H9 (cell line): Measurements from ENCODE around the gene PRDM1. TPM values are rescaled to one million over a fixed set of nuclear protein-coding genes. Genes with fewer than 3 reads are reported as not detected.

Source experiments
- DNase-seq: peaks from one replicate; pipeline ENCODE4 v3.0.0-alpha.2; 2017
- H2AFZ ChIP-seq: one replicate; pipeline ENCODE4 v1.6.1; 2013; ENCODE audit warnings: mild to moderate bottlenecking, low read length, control low read depth, moderate library complexity
- H2AK5ac ChIP-seq: 2 replicates; pipeline ENCODE4 v1.6.1; 2013; ENCODE audit warnings: low read length, control low read depth, mixed read lengths; ENCODE audit not compliant: insufficient read length
- H2BK120ac ChIP-seq: one replicate; pipeline ENCODE4 v1.6.1; 2013; ENCODE audit warnings: low read depth, mild to moderate bottlenecking, low read length, control low read depth, inconsistent platforms; ENCODE audit not compliant: poor library complexity, severe bottlenecking
- H2BK12ac ChIP-seq: 2 replicates; pipeline ENCODE4 v1.6.1; 2013; ENCODE audit warnings: low read length, control low read depth, mixed read lengths, low read depth; ENCODE audit not compliant: insufficient read length
- H2BK15ac ChIP-seq: 2 replicates; pipeline ENCODE4 v1.6.1; 2013; ENCODE audit warnings: low read depth, low read length, control low read depth
- H2BK20ac ChIP-seq: one replicate; pipeline ENCODE4 v1.6.1; 2013; ENCODE audit warnings: low read depth, mild to moderate bottlenecking, low read length, control low read depth, inconsistent platforms; ENCODE audit not compliant: poor library complexity, severe bottlenecking
- H2BK5ac ChIP-seq: 2 replicates; pipeline ENCODE4 v1.6.1; 2013; ENCODE audit warnings: low read length, control low read depth, mixed read lengths; ENCODE audit not compliant: insufficient read length
- H3K14ac ChIP-seq: 2 replicates; pipeline ENCODE4 v1.6.1; 2013; ENCODE audit warnings: low read length, control low read depth; ENCODE audit not compliant: insufficient read depth
- H3K18ac ChIP-seq: 2 replicates; pipeline ENCODE4 v1.6.1; 2013; ENCODE audit warnings: low read depth, mild to moderate bottlenecking, mixed read lengths, low read length, control low read depth; ENCODE audit not compliant: insufficient read length
- H3K23ac ChIP-seq: 2 replicates; pipeline ENCODE4 v1.6.1; 2013; ENCODE audit warnings: low read length, control low read depth, mixed read lengths, low read depth; ENCODE audit not compliant: insufficient read length
- H3K23me2 ChIP-seq: 2 replicates; pipeline ENCODE4 v1.6.1; 2013; ENCODE audit warnings: low read depth, mild to moderate bottlenecking, mixed read lengths, low read length, control low read depth; ENCODE audit not compliant: insufficient read length, poor library complexity, severe bottlenecking
- H3K27ac ChIP-seq: 2 replicates; pipeline ENCODE4 v1.5.1; 2013; ENCODE audit warnings: low read length, control low read depth, mixed read lengths, low read depth; ENCODE audit not compliant: insufficient read length
- H3K27me3 ChIP-seq: 2 replicates; pipeline ENCODE4 v1.6.1; 2013; ENCODE audit warnings: low read length, control low read depth, inconsistent platforms; ENCODE audit not compliant: insufficient read depth
- H3K4ac ChIP-seq: 2 replicates; pipeline ENCODE4 v1.6.1; 2013; ENCODE audit warnings: low read depth, mild to moderate bottlenecking, control low read depth, inconsistent platforms, low read length, moderate library complexity
- H3K4me1 ChIP-seq: 2 replicates; pipeline ENCODE4 v1.6.1; 2013; ENCODE audit warnings: low read length, control low read depth, inconsistent platforms; ENCODE audit not compliant: insufficient read depth
- H3K4me2 ChIP-seq: 2 replicates; pipeline ENCODE4 v1.6.1; 2013; ENCODE audit warnings: low read length, control low read depth, mixed read lengths; ENCODE audit not compliant: insufficient read length, insufficient read depth
- H3K56ac ChIP-seq: 2 replicates; pipeline ENCODE4 v1.6.1; 2013; ENCODE audit warnings: low read depth, mild to moderate bottlenecking, mixed read lengths, low read length, control low read depth; ENCODE audit not compliant: insufficient read length
- H3K79me1 ChIP-seq: 2 replicates; pipeline ENCODE4 v1.6.1; 2013; ENCODE audit warnings: low read depth, mild to moderate bottlenecking, moderate library complexity, low read length, control low read depth, inconsistent platforms; ENCODE audit not compliant: insufficient read depth, poor library complexity, severe bottlenecking
- H3K79me2 ChIP-seq: 2 replicates; pipeline ENCODE4 v1.6.1; 2013; ENCODE audit warnings: low read length, control low read depth, inconsistent platforms; ENCODE audit not compliant: insufficient read depth
- H3K9ac ChIP-seq: 2 replicates; pipeline ENCODE4 v1.6.1; 2013; ENCODE audit warnings: low read length, control low read depth, mixed read lengths; ENCODE audit not compliant: insufficient read length; ENCODE audit errors: extremely low read depth
- H3K9me3 ChIP-seq: one replicate; pipeline ENCODE4 v1.6.1; 2013; ENCODE audit warnings: low read depth, low read length, inconsistent platforms; ENCODE audit not compliant: control insufficient read depth
- H3T11ph ChIP-seq: one replicate; pipeline ENCODE4 v1.6.1; 2013; ENCODE audit warnings: mild to moderate bottlenecking, low read length, control low read depth, inconsistent platforms
- H4K20me1 ChIP-seq: one replicate; pipeline ENCODE4 v1.6.1; 2013; ENCODE audit not compliant: control insufficient read depth, insufficient read length, insufficient read depth
- H4K5ac ChIP-seq: 2 replicates; pipeline ENCODE4 v1.6.1; 2013; ENCODE audit warnings: low read depth, mild to moderate bottlenecking, mixed read lengths, low read length, control low read depth; ENCODE audit not compliant: insufficient read length
- H4K8ac ChIP-seq: replicated peaks from 2 replicates; pipeline ENCODE4 v1.6.1; 2013; ENCODE audit warnings: low read length, control low read depth, mixed read lengths, low read depth; ENCODE audit not compliant: insufficient read length
- H4K91ac ChIP-seq: 2 replicates; pipeline ENCODE4 v1.6.1; 2013; ENCODE audit warnings: low read depth, mild to moderate bottlenecking, moderate library complexity, mixed read lengths, low read length, control low read depth; ENCODE audit not compliant: insufficient read length
- H3K27ac Mint-ChIP-seq, 3 experiments: 2 replicates in 2 of 3; 3 replicates in 1 of 3; pipeline ENCODE4 v1.8.0; 2020 to 2021; ENCODE audit warnings: mixed read lengths in 3 of 3, mild to moderate bottlenecking in 1 of 3, moderate library complexity in 1 of 3
- H3K27me3 Mint-ChIP-seq: 2 replicates; pipeline ENCODE4 v1.8.0; 2021; ENCODE audit warnings: low read depth, mild to moderate bottlenecking, moderate library complexity, mixed read lengths
- H3K36me3 Mint-ChIP-seq, 3 experiments: 2 replicates in 2 of 3; 3 replicates in 1 of 3; pipeline ENCODE4 v1.8.0; 2020 to 2021; ENCODE audit warnings: low read depth in 3 of 3, mixed read lengths in 3 of 3; ENCODE audit not compliant: insufficient read depth in 1 of 3
- H3K4me1 Mint-ChIP-seq, 2 experiments: 2 replicates each; pipeline ENCODE4 v1.8.0; 2020; ENCODE audit warnings: mixed read lengths in 2 of 2
- H3K4me3 Mint-ChIP-seq, 2 experiments: 2 replicates in 1 of 2; 3 replicates in 1 of 2; pipeline ENCODE4 v1.8.0; 2020 to 2021; ENCODE audit warnings: mild to moderate bottlenecking in 2 of 2, mixed read lengths in 2 of 2, moderate library complexity in 1 of 2
- H3K9me3 Mint-ChIP-seq, 2 experiments: 2 replicates in 1 of 2; 3 replicates in 1 of 2; pipeline ENCODE4 v1.8.0; 2020; ENCODE audit warnings: mild to moderate bottlenecking in 2 of 2, mixed read lengths in 2 of 2, moderate library complexity in 1 of 2
- WGBS: extraction: QIAGEN DNeasy Blood & Tissue Kit; methylation state at CpG from one replicate; pipeline ENCODE4 v1.1.7; 2013; ENCODE audit warnings: missing lambda C conversion rate, low lambda C conversion rate, mixed read lengths; ENCODE audit not compliant: insufficient read length; ENCODE audit errors: extremely low coverage; 5-methylcytosine and 5-hydroxymethylcytosine counted together
- total RNA-seq: library from RNA; stranded (reverse); gene quantifications from 2 replicates; pipeline ENCODE4 v1.2.1, GENCODE V29; 2021
- TF ChIP-seq, protein P1 (sequence below): fragments of 200-600 bp; sonication (generic); conservative IDR thresholded peaks from 3 replicates; pipeline ENCODE4 v1.8.0; 2021; ENCODE audit warnings: antibody characterized with exemption, mild to moderate bottlenecking

Gene PRDM1
- total RNA-seq, 1 experiment from 2014 or later: 2.9 TPM

DNA sequence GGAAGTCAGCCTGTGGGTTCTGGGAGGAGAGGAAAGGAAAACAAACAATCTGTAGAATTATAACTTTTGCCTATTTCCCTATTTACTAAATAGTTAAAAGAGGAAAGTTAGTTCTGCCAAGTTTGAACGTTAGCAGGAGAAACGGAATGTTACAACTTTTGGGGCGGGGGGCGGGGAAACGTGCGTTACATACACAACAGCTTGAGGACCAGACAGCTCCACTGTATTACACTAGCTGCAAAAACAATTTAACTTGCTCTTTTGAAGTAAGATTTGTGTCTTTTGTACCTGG, 498 bp upstream of the PRDM1 start:
- no peak overlapping the region for H3K4ac ChIP-seq
- TF ChIP-seq, protein P1, sequence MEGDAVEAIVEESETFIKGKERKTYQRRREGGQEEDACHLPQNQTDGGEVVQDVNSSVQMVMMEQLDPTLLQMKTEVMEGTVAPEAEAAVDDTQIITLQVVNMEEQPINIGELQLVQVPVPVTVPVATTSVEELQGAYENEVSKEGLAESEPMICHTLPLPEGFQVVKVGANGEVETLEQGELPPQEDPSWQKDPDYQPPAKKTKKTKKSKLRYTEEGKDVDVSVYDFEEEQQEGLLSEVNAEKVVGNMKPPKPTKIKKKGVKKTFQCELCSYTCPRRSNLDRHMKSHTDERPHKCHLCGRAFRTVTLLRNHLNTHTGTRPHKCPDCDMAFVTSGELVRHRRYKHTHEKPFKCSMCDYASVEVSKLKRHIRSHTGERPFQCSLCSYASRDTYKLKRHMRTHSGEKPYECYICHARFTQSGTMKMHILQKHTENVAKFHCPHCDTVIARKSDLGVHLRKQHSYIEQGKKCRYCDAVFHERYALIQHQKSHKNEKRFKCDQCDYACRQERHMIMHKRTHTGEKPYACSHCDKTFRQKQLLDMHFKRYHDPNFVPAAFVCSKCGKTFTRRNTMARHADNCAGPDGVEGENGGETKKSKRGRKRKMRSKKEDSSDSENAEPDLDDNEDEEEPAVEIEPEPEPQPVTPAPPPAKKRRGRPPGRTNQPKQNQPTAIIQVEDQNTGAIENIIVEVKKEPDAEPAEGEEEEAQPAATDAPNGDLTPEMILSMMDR: no peak
- Mint-ChIP-seq H3K4me3 (peak overlapping the region; percentile 71 to 85), H3K27me3 (peaks cover 27% of the 10 kb centered on the region), H3K9me3 (no peaks in the 10 kb centered on the region), H3K27ac (peak overlapping the region in 1 of 3 experiments; percentile 41; a peak in 1 of 7 replicates), H3K4me1 (peaks cover 42 to 46% of the 10 kb centered on the region in 2 experiments), H3K36me3 (no peaks in the 10 kb centered on the region)
- no peak overlapping the region for H3K23ac ChIP-seq
- H2BK12ac ChIP-seq: no peak overlapping the region
- H3K18ac ChIP-seq: no peak overlapping the region
- no peak overlapping the region for H3K56ac ChIP-seq
- H3K23me2 ChIP-seq: peaks cover 11% of the 10 kb centered on the region
- no peak overlapping the region for H2BK120ac ChIP-seq
- no peaks in the 10 kb centered on the region for H3K79me2 ChIP-seq
- no peak overlapping the region for H4K5ac ChIP-seq
- no peak overlapping the region for H3T11ph ChIP-seq
- no peak overlapping the region for H2BK20ac ChIP-seq
- peak overlapping the region; percentile 61 for H3K4me2 ChIP-seq
- H2AFZ ChIP-seq: no peak overlapping the region
- H2BK15ac ChIP-seq: no peak overlapping the region
- DNase-seq: no peak
- no peaks in the 10 kb centered on the region; the same call in 1 of the 2 replicates for H3K27me3 ChIP-seq
- no peak overlapping the region for H2AK5ac ChIP-seq
- no peaks in the 10 kb centered on the region for H3K79me1 ChIP-seq
- no CpG with 5 or more reads among the region's 6 CpGs for WGBS
- no peak overlapping the region for H3K9ac ChIP-seq
- H3K9me3 ChIP-seq: no peaks in the 10 kb centered on the region
- no peak overlapping the region for H4K8ac ChIP-seq
- no peaks in the 10 kb centered on the region for H4K20me1 ChIP-seq
- peaks cover 3% of the 10 kb centered on the region; the same call in 1 of the 2 replicates for H3K4me1 ChIP-seq
- H3K14ac ChIP-seq: no peak overlapping the region
- H4K91ac ChIP-seq: no peak overlapping the region
- H3K27ac ChIP-seq: no peak overlapping the region
- no peak overlapping the region for H2BK5ac ChIP-seq
